ENCODE results near the gene PRLH.

- TF ChIP-seq POLR2A (IDR thresholded peaks at IDR 0.05) (no peak), POLR2AphosphoS5 (IDR thresholded peaks at IDR 0.05) (no peak), EP300 (IDR thresholded peaks at IDR 0.05) (no peak)
- TF ChIP-seq, protein P1, sequence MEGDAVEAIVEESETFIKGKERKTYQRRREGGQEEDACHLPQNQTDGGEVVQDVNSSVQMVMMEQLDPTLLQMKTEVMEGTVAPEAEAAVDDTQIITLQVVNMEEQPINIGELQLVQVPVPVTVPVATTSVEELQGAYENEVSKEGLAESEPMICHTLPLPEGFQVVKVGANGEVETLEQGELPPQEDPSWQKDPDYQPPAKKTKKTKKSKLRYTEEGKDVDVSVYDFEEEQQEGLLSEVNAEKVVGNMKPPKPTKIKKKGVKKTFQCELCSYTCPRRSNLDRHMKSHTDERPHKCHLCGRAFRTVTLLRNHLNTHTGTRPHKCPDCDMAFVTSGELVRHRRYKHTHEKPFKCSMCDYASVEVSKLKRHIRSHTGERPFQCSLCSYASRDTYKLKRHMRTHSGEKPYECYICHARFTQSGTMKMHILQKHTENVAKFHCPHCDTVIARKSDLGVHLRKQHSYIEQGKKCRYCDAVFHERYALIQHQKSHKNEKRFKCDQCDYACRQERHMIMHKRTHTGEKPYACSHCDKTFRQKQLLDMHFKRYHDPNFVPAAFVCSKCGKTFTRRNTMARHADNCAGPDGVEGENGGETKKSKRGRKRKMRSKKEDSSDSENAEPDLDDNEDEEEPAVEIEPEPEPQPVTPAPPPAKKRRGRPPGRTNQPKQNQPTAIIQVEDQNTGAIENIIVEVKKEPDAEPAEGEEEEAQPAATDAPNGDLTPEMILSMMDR (IDR thresholded peaks at IDR 0.05): no peak
Measured at GRCh38 chr2:237547841-237548416, 18.4 kb upstream of the PRLH start.
